Pancreas (tissue), 10 donors: ENCODE measurements around the gene MB21D2. TPM values are rescaled to one million over a fixed set of nuclear protein-coding genes. Genes with fewer than 3 reads are reported as not detected.

Experiments
- ATAC-seq, 4 donors: fragments of 200-7000 bp; cut with Tn5 transposase; one replicate each; pipeline versions ENCODE4 v1.8.0 to v1.9.1; 2020; ENCODE audit warnings: mild to moderate bottlenecking in 4 of 4, moderate library complexity in 4 of 4
- DNase-seq, 6 donors: peaks; one replicate each; pipeline ENCODE4 v3.0.0-alpha.2; 2020
- FAIRE-seq: peaks from 2 replicates; lab custom pipeline; 2012; peaks lifted over from hg19 to GRCh38; lab: Jason Lieb, UNC
- H3K27ac ChIP-seq, 4 donors: fragments of 200-600 bp; sonication (generic); 1 replicate in 3 of 4; 2 replicates in 1 of 4; pipeline versions ENCODE4 v1.5.0 to v1.8.0; 2020
- H3K27me3 ChIP-seq, 4 donors: fragments of 200-600 bp; one replicate each; pipeline ENCODE4 v1.8.0; 2021
- H3K36me3 ChIP-seq, 3 donors: fragments of 200-600 bp; sonication (generic) in 1 of 3; one replicate each; pipeline versions ENCODE4 v1.5.0 to v1.8.0; 2020 to 2021
- H3K4me1 ChIP-seq, 3 donors: fragments of 200-600 bp; one replicate each; pipeline ENCODE4 v1.8.0; 2021
- H3K4me3 ChIP-seq, 4 donors: fragments of 200-600 bp; sonication (generic) in 2 of 4; one replicate each; pipeline versions ENCODE4 v1.5.0 to v1.8.0; 2020 to 2021
- H3K9me3 ChIP-seq, 4 donors: fragments of 200-600 bp; one replicate each; pipeline ENCODE4 v1.8.0; 2021
- WGBS, 2 donors: extraction: QIAGEN DNeasy Blood & Tissue Kit; methylation state at CpG; one replicate each; pipeline ENCODE4 v1.1.7; 2013; 5-methylcytosine and 5-hydroxymethylcytosine counted together
- intact Hi-C, 3 donors: fragments of 100-400 bp; cut with DNase I; formaldehyde crosslinking; loops; one replicate each; pipeline versions ENCODE4 v1.11.1 to v1.14.2; 2022
- polyA plus RNA-seq, 2 donors: library from polyadenylated mRNA; stranded (reverse); fragments of 200-250 nt; gene quantifications; one replicate each; pipeline ENCODE4 v1.2.3, GENCODE V29; 2013
- total RNA-seq, 6 donors: library from RNA; stranded (reverse); fragmentation: NEBNext Ultra II Directional in 4 of 6; extraction: Animal tissue kit (Norgen Biotek cat#: 25700) in 4 of 6; gene quantifications; one replicate each; pipeline versions ENCODE4 v1.2.1 to v1.2.4, GENCODE V29; 2021 to 2023
- TF ChIP-seq, protein P1 (sequence below), 4 donors: fragments of 200-600 bp; sonication (generic) in 3 of 4; IDR thresholded peaks; one replicate each; pipeline versions ENCODE4 v1.5.0 to v1.8.0; 2021; ENCODE audit warnings: antibody characterized with exemption in 4 of 4
- donor health status: healthy with polysubstance abuse.
- donor health status: DM: no; HTN: no; CAD: no; lungs with moderate emphysema.
- donor health status: DM: no; HTN: no; CAD: no.
- donor health status: control.
- donor health status: control.
- donor health status: Bipolar disorder and iron deficiency.
- donor health status: DM: yes; HTN: yes; CAD: no.
- donor health status: DM: no; HTN: no; CAD: no.
- donor health status: DM: no; HTN: no; CAD: no.
- donor health status: DM: yes; HTN: yes; CAD: no.

Gene MB21D2
- total and polyA plus RNA-seq, 8 donors, result 0.37 to 2.3 (median 0.94) TPM

DNA sequence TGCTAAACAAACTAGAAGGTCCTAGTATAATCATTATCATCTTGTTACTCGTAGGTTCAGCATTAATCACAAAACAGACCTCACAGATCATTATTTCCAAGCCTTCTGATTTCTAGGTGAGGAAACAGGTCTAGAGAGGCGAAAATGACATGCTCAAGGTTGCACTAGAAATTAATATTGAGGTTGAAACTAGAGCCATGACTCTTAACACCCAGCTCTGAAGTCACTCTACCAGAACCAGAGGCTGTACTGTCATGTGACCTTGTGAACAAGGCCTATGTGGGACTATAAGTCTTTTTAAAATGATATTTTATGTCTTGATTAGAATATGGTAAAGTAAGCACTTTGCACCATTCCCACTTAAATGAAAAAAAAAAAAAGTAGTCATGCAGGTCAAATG is 166.5 kb downstream of the MB21D2 start:
- 24 to 48% methylated on average over 2 of the region's 2 CpGs for WGBS, 2 donors
- TF ChIP-seq, protein P1, sequence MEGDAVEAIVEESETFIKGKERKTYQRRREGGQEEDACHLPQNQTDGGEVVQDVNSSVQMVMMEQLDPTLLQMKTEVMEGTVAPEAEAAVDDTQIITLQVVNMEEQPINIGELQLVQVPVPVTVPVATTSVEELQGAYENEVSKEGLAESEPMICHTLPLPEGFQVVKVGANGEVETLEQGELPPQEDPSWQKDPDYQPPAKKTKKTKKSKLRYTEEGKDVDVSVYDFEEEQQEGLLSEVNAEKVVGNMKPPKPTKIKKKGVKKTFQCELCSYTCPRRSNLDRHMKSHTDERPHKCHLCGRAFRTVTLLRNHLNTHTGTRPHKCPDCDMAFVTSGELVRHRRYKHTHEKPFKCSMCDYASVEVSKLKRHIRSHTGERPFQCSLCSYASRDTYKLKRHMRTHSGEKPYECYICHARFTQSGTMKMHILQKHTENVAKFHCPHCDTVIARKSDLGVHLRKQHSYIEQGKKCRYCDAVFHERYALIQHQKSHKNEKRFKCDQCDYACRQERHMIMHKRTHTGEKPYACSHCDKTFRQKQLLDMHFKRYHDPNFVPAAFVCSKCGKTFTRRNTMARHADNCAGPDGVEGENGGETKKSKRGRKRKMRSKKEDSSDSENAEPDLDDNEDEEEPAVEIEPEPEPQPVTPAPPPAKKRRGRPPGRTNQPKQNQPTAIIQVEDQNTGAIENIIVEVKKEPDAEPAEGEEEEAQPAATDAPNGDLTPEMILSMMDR (IDR thresholded peaks at IDR 0.05), result no peak
- Histone ChIP-seq H3K36me3 (no peaks in the 10 kb centered on the region), H3K4me3 (no peak overlapping the region), H3K4me1 (no peaks in the 10 kb centered on the region), H3K9me3 (no peaks in the 10 kb centered on the region), H3K27me3 (no peaks in the 10 kb centered on the region), H3K27ac (no peak overlapping the region)
- DNase-seq, result no peak
- ATAC-seq, result no peak
- intact Hi-C loops, result no loop called here
- FAIRE-seq, result no peak

DNA sequence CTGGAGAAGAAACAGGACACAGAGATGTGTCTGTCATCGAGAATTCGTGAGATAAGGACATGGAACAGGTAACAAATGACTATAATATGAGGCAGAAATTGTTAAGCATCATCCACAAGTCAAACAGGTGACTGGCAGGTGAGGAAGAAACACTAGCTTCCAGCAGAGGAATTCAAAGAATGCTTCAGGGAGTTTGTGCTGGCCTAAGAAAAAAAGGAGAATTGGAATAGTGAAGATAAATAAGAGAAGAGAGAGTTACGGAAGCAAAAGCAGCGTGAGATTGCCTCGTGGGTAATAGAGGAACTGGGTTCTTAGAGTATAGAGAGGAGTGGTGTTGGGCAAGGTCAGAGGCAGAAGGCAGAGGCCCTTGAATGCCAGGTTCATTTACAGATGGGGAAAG is 167.5 kb downstream of the MB21D2 start:
- Histone ChIP-seq H3K4me3 (no peak overlapping the region), H3K4me1 (no peaks in the 10 kb centered on the region), H3K27me3 (no peaks in the 10 kb centered on the region), H3K36me3 (no peaks in the 10 kb centered on the region), H3K27ac (no peak overlapping the region), H3K9me3 (no peaks in the 10 kb centered on the region)
- no peak for ATAC-seq
- FAIRE-seq, result no peak
- 29 to 31% methylated on average over 5 of the region's 5 CpGs for WGBS, 2 donors
- intact Hi-C loops, result no loop called here
- TF ChIP-seq, protein P1 (IDR thresholded peaks at IDR 0.05), result no peak
- DNase-seq, result no peak

DNA sequence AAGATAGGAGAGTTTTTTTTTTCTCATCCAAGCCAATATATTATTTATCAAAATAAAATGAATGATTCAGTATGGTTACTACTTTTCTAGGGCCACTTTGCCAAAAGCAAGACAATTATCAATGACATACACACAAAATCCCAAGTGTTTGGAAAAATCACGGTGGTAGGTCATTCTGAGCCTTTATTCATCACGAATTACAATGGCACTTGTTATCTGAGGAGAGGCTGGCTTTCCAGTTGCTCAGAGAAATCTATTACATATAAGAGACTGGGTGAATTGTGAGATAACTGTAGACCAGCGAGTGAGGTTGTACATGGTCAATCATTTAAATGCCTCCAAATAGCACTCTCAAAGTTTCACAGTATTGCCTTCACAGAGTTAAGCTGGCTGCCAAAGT is 169.9 kb downstream of the MB21D2 start:
- WGBS, 2 donors, result 27 to 30% methylated on average over 3 of the region's 3 CpGs

DNA sequence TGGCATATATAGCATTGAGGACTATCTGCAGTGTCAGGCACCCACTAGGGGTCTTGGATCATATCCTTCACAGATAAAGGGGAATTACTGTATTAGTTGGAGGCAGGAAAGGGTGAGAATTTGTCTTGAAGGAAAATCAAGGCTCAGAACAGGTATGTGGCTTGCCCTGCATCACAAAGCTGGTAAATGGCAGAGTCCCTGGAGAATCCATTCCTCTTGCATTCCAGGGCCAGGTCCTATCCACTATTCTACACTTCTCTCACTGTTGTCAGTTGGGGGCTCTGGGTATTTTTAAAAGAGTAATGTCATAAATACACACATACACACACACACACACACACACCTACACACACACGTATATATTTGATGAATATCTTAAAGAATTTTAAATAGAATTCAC is 170.5 kb downstream of the MB21D2 start:
- no peaks in the 10 kb centered on the region for H3K36me3 ChIP-seq
- ATAC-seq (no peak), DNase-seq (no peak), FAIRE-seq (no peak)
- intact Hi-C loops, result no loop called here
- no peaks in the 10 kb centered on the region for H3K27me3 ChIP-seq
- no peak overlapping the region for H3K4me3 ChIP-seq
- H3K27ac ChIP-seq, result no peak overlapping the region
- no peaks in the 10 kb centered on the region for H3K9me3 ChIP-seq
- TF ChIP-seq, protein P1 (IDR thresholded peaks at IDR 0.05), result no peak
- H3K4me1 ChIP-seq, result no peaks in the 10 kb centered on the region
- 45 to 50% methylated on average over 1 of the region's 1 CpG for whole genome bisulfite sequencing, 2 donors

More for the DNA sequence above, 169.9 kb downstream of the MB21D2 start:
- no peaks in the 10 kb centered on the region for H3K36me3 ChIP-seq
- no peak for FAIRE-seq
- no peak overlapping the region for H3K4me3 ChIP-seq
- no peaks in the 10 kb centered on the region for H3K27me3 ChIP-seq
- TF ChIP-seq, protein P1 (IDR thresholded peaks at IDR 0.05), result no peak
- DNase-seq, result no peak
- no peak overlapping the region for H3K27ac ChIP-seq
- intact Hi-C loops, result no loop called here
- ATAC-seq, result no peak
- H3K9me3 ChIP-seq, result no peaks in the 10 kb centered on the region
- no peaks in the 10 kb centered on the region for H3K4me1 ChIP-seq

Other genes with a start within 250 kb of the MB21D2 start
- gene FGF12, start 190.3 kb downstream of the MB21D2 start, total RNA-seq, result 1 to 10 TPM; 4.4 to 8.6 (median 7.0) TPM
- gene FGF12, start 190.3 kb downstream of the MB21D2 start, polyA plus RNA-seq, result 1 to 10 TPM; 3.6 to 6.0 TPM